HT1080 (cell line): ENCODE results near the gene ADTRP. TPM values are rescaled to one million over a fixed set of nuclear protein-coding genes. Genes with fewer than 3 reads are reported as not detected.
A peak's percentile ranks its signal among the peaks of the same experiment; 100 is the strongest.
"Not testable (repeated sequence)": the region's sequence is repeated elsewhere in the genome, so short reads cannot be mapped to it uniquely, and the experiment has no call there.

Experiments used
- DNase-seq: peaks from one replicate; pipeline ENCODE4 v3.0.0-alpha.2; 2015; ENCODE audit warnings: low read depth
- total RNA-seq: library from RNA; depleted of rRNA; stranded (reverse); fragments of >200 nt; shearing (Covaris generic); gene quantifications from 2 replicates; pipeline ENCODE4 v1.2.3, GENCODE V29; 2014

ADTRP gene
- total RNA-seq, 1 experiment from 2014 or later, result 6.5 TPM

- DNase-seq, result no peak
Observed at GRCh38 chr6:11804135-11804534, 25.5 kb upstream of the ADTRP start.

GRCh38 chr6:11803591-11803971 lies 25.0 kb upstream of the ADTRP start:
- DNase-seq, result no peak

- no peak for DNase-seq
Observed at GRCh38 chr6:11802886-11803590, 24.4 kb upstream of the ADTRP start.

- DNase-seq, result not testable (repeated sequence)
Observed at GRCh38 chr6:11800531-11800930, 21.9 kb upstream of the ADTRP start.

- DNase-seq, result no peak
Observed at GRCh38 chr6:11798538-11798937, 19.9 kb upstream of the ADTRP start.

GRCh38 chr6:11798096-11798495 lies 19.5 kb upstream of the ADTRP start:
- DNase-seq, result no peak

GRCh38 chr6:11796829-11797228 lies 18.2 kb upstream of the ADTRP start:
- no peak for DNase-seq

GRCh38 chr6:11795403-11795802 lies 16.8 kb upstream of the ADTRP start:
- no peak for DNase-seq

GRCh38 chr6:11793277-11793676 lies 14.7 kb upstream of the ADTRP start:
- DNase-seq, result no peak

- peak; percentile 52 for DNase-seq
Observed at GRCh38 chr6:11791354-11792107, 12.9 kb upstream of the ADTRP start.

GRCh38 chr6:11789744-11790143 lies 11.1 kb upstream of the ADTRP start:
- no peak for DNase-seq

GRCh38 chr6:11788043-11788442 lies 9.4 kb upstream of the ADTRP start:
- DNase-seq, result no peak

GRCh38 chr6:11785774-11786579 lies 7.4 kb upstream of the ADTRP start:
- DNase-seq, result no peak

- no peak for DNase-seq
Observed at GRCh38 chr6:11785415-11785773, 6.8 kb upstream of the ADTRP start.

GRCh38 chr6:11784341-11784740 lies 5.7 kb upstream of the ADTRP start:
- no peak for DNase-seq

- DNase-seq, result no peak
Observed at GRCh38 chr6:11783524-11784064, 5.0 kb upstream of the ADTRP start.

GRCh38 chr6:11782524-11782923 lies 3.9 kb upstream of the ADTRP start:
- no peak for DNase-seq

GRCh38 chr6:11780097-11780428 lies 1.5 kb upstream of the ADTRP start:
- no peak for DNase-seq

GRCh38 chr6:11779329-11780096 lies 910 bp upstream of the ADTRP start:
- no peak for DNase-seq

- DNase-seq, result no peak
Observed at GRCh38 chr6:11778036-11778435, 567 bp downstream of the ADTRP start.

- DNase-seq, result no peak
Observed at GRCh38 chr6:11775791-11776409, 2.7 kb downstream of the ADTRP start.
